B cell (primary cell): ENCODE results near the gene GNAI3. TPM values are rescaled to one million over a fixed set of nuclear protein-coding genes. Genes with fewer than 3 reads are reported as not detected.

Experiments
- ATAC-seq: fragments of 200-7000 bp; cut with Tn5 transposase; one replicate; pipeline ENCODE4 v1.10.0; 2021; ENCODE audit warnings: low read depth, mild to moderate bottlenecking, moderate number of reproducible peaks, moderate library complexity
- CTCF ChIA-PET: fragments of 350-600 bp; sonication (Branson Sonifier 250); formaldehyde crosslinking; loops from one replicate; lab custom pipeline; 2021; ENCODE audit warnings: antibody characterized with exemption, inconsistent platforms; lab: Charles Lee
- POLR2A ChIA-PET: fragments of 350-600 bp; sonication (Branson Sonifier 250); formaldehyde crosslinking; loops from one replicate; lab custom pipeline; 2021; ENCODE audit warnings: antibody characterized with exemption; lab: Charles Lee
- DNase-seq: peaks from one replicate; pipeline ENCODE4 v3.0.0; 2013
- H2AFZ ChIP-seq: 2 replicates; pipeline ENCODE4 v1.6.1; 2012; ENCODE audit warnings: mild to moderate bottlenecking, low read depth, low read length; ENCODE audit not compliant: insufficient read depth, poor library complexity, severe bottlenecking
- H3K27ac ChIP-seq, 2 donors: 1 replicate in 1 of 2; 2 replicates in 1 of 2; pipeline ENCODE4 v1.5.1; 2012 to 2013; ENCODE audit warnings: low read length in 2 of 2, mild to moderate bottlenecking in 2 of 2, moderate library complexity in 1 of 2
- H3K27me3 ChIP-seq, 4 experiments: fragments of 200-600 bp in 1 of 4; sonication (generic) in 1 of 4; replicated peaks in 1 of 4; 1 replicate in 2 of 4; 2 replicates in 2 of 4; pipeline versions ENCODE4 v1.6.1 to v1.7.0; 2013 to 2016; ENCODE audit warnings: low read length in 3 of 4, mild to moderate bottlenecking in 2 of 4, mixed read lengths in 1 of 4, moderate library complexity in 1 of 4; ENCODE audit not compliant: insufficient read depth in 4 of 4, control insufficient read depth in 3 of 4; ENCODE audit errors: control extremely low read depth in 1 of 4
- H3K36me3 ChIP-seq, 2 experiments: replicated peaks in 1 of 2; 1 replicate in 1 of 2; 2 replicates in 1 of 2; pipeline versions ENCODE4 v1.6.1 to v1.7.1; 2013; ENCODE audit warnings: low read length in 1 of 2; ENCODE audit not compliant: insufficient read depth in 2 of 2, control insufficient read depth in 1 of 2; ENCODE audit errors: control extremely low read depth in 1 of 2, extremely low read depth in 1 of 2
- H3K4me1 ChIP-seq, 2 donors: fragments of 200-600 bp in 1 of 2; sonication (generic) in 1 of 2; 1 replicate in 1 of 2; 2 replicates in 1 of 2; pipeline versions ENCODE4 v1.5.1 to v1.6.1; 2013 to 2017; ENCODE audit warnings: low read length in 2 of 2; ENCODE audit not compliant: control insufficient read depth in 2 of 2, insufficient read depth in 2 of 2
- H3K4me2 ChIP-seq: replicated peaks from 2 replicates; pipeline ENCODE3; 2012; ENCODE audit warnings: mild to moderate bottlenecking, low read depth, low read length; ENCODE audit not compliant: poor library complexity, severe bottlenecking
- H3K4me3 ChIP-seq, 5 experiments: fragments of 200-600 bp in 1 of 5; sonication (generic) in 1 of 5; 1 replicate in 3 of 5; 2 replicates in 2 of 5; pipeline versions ENCODE4 v1.5.1 to v1.7.0; 2011 to 2016; ENCODE audit warnings: low read length in 4 of 5, mild to moderate bottlenecking in 4 of 5, low read depth in 2 of 5, control low read depth in 1 of 5, moderate library complexity in 1 of 5; ENCODE audit not compliant: insufficient read depth in 1 of 5; ENCODE audit errors: control extremely low read depth in 1 of 5, extremely low read depth in 1 of 5
- H3K79me2 ChIP-seq: fragments of 200-600 bp; sonication (generic); one replicate; pipeline ENCODE4 v1.6.0; 2016; ENCODE audit warnings: low read length; ENCODE audit not compliant: control insufficient read depth, insufficient read depth
- H3K9ac ChIP-seq: fragments of 200-600 bp; sonication (generic); 2 replicates; pipeline ENCODE4 v1.6.1; 2017; ENCODE audit warnings: mild to moderate bottlenecking, low read length, moderate library complexity
- H3K9me3 ChIP-seq, 3 donors: one replicate each; pipeline versions ENCODE4 v1.6.1 to v1.7.1; 2013; ENCODE audit warnings: low read length in 2 of 3; ENCODE audit not compliant: control insufficient read depth in 2 of 3, insufficient read depth in 1 of 3; ENCODE audit errors: control extremely low read depth in 1 of 3
- H4K20me1 ChIP-seq: 2 replicates; pipeline ENCODE4 v1.6.0; 2012; ENCODE audit warnings: mild to moderate bottlenecking, low read length; ENCODE audit not compliant: insufficient read depth, control insufficient read depth, poor library complexity, severe bottlenecking
- H3K27ac Mint-ChIP-seq: one replicate; pipeline ENCODE4 v1.8.0; 2021; ENCODE audit warnings: mixed read lengths
- H3K27me3 Mint-ChIP-seq: one replicate; pipeline ENCODE4 v1.8.0; 2021; ENCODE audit warnings: mixed read lengths
- H3K4me1 Mint-ChIP-seq: one replicate; pipeline ENCODE4 v1.8.0; 2021; ENCODE audit warnings: mixed read lengths
- H3K4me3 Mint-ChIP-seq: one replicate; pipeline ENCODE4 v1.8.0; 2021; ENCODE audit warnings: mixed read lengths
- H3K9me3 Mint-ChIP-seq: one replicate; pipeline ENCODE4 v1.8.0; 2022; ENCODE audit warnings: mixed read lengths; ENCODE audit not compliant: insufficient read depth
- CTCF ChIP-seq: fragments of 200-600 bp; IDR thresholded peaks from one replicate; pipeline ENCODE4 v1.8.0; 2022; ENCODE audit warnings: antibody characterized with exemption, mild to moderate bottlenecking
- EZH2 ChIP-seq: IDR thresholded peaks from 2 replicates; pipeline ENCODE4 v1.6.1; 2012; ENCODE audit warnings: borderline replicate concordance, low read depth, mild to moderate bottlenecking, moderate library complexity, low read length; ENCODE audit not compliant: insufficient read depth, poor library complexity, severe bottlenecking
- WGBS: methylation state at CpG from one replicate; pipeline ENCODE4 v1.1.5; 2013; ENCODE audit warnings: missing lambda C conversion rate; ENCODE audit not compliant: insufficient coverage; 5-methylcytosine and 5-hydroxymethylcytosine counted together
- intact Hi-C: fragments of 100-400 bp; cut with micrococcal nuclease; formaldehyde crosslinking; loops from one replicate; pipeline ENCODE4 v1.10.0; 2022
- polyA plus RNA-seq: library from polyadenylated mRNA; depleted of rRNA; stranded (reverse); fragments of >200 nt; gene quantifications from 2 replicates; pipeline ENCODE4 v1.2.3, GENCODE V29; 2012
- total RNA-seq, 2 donors: library from RNA; stranded (reverse); fragments of 120-200 nt in 1 of 2; gene quantifications; 1 replicate in 1 of 2; 2 replicates in 1 of 2; pipeline versions ENCODE4 v1.2.3 to v1.2.4, GENCODE V29; 2013 to 2022

Gene GNAI3
- total and polyA plus RNA-seq, 2 donors (not counting 1 experiment from before 2014, with no cell fraction given), result 1.6 to 8.5 TPM

GRCh38 chr1:109557520-109557919, 9.1 kb downstream of the GNAI3 start:
- no peaks in the 10 kb centered on the region for H3K9me3 Mint-ChIP-seq
- peaks cover 77% of the 10 kb centered on the region for H3K4me1 Mint-ChIP-seq
- 96% methylated on average over 4 of the region's 5 CpGs for whole genome bisulfite sequencing
- ChIA-PET POLR2A (no interaction called here), CTCF (no interaction called here)
- TF ChIP-seq EZH2 (no peak), CTCF (no peak)
- H3K4me3 Mint-ChIP-seq, result no peak overlapping the region
- H3K27me3 ChIP-seq, result no peaks in the 10 kb centered on the region
- DNase-seq, result no peak
- peaks cover 7 to 23% of the 10 kb centered on the region in 2 donors for H3K4me1 ChIP-seq
- no peak overlapping the region for H3K4me2 ChIP-seq
- no peak overlapping the region for H2AFZ ChIP-seq
- no peaks in the 10 kb centered on the region for H3K9me3 ChIP-seq
- ATAC-seq, result no peak
- peaks cover 80% of the 10 kb centered on the region for H4K20me1 ChIP-seq
- intact Hi-C loops, result no loop called here
- H3K27ac ChIP-seq, result no peak overlapping the region
- H3K27ac Mint-ChIP-seq, result no peak overlapping the region
- H3K79me2 ChIP-seq, result peaks cover 100% of the 10 kb centered on the region
- H3K36me3 ChIP-seq, result no peaks in the 10 kb centered on the region
- H3K4me3 ChIP-seq, result no peak overlapping the region
- H3K27me3 Mint-ChIP-seq, result no peaks in the 10 kb centered on the region
- H3K9ac ChIP-seq, result no peak overlapping the region

GRCh38 chr1:109559995-109560394, 11.6 kb downstream of the GNAI3 start:
- peaks cover 72% of the 10 kb centered on the region for H3K4me1 Mint-ChIP-seq
- Histone ChIP-seq H3K4me3 (no peak overlapping the region), H4K20me1 (peaks cover 96% of the 10 kb centered on the region), H3K79me2 (peaks cover 100% of the 10 kb centered on the region), H3K9me3 (no peaks in the 10 kb centered on the region), H3K27me3 (no peaks in the 10 kb centered on the region), H3K4me1 (peaks cover 7 to 25% of the 10 kb centered on the region in 2 donors), H3K9ac (no peak overlapping the region), H3K27ac (no peak overlapping the region), H3K36me3 (no peaks in the 10 kb centered on the region), H2AFZ (no peak overlapping the region), H3K4me2 (no peak overlapping the region)
- H3K9me3 Mint-ChIP-seq, result no peaks in the 10 kb centered on the region
- no peak for TF ChIP-seq EZH2
- TF ChIP-seq CTCF, result no peak
- no peaks in the 10 kb centered on the region for H3K27me3 Mint-ChIP-seq
- DNase-seq (no peak), ATAC-seq (no peak)
- H3K27ac Mint-ChIP-seq, result no peak overlapping the region
- intact Hi-C loops, result no loop called here
- ChIA-PET POLR2A (no interaction called here), CTCF (interaction anchor here (2.6 kb wide), 1 partner anchor 81 kb away, joined by 10 read pairs; no protein-coding TSS in a partner anchor)
- H3K4me3 Mint-ChIP-seq, result no peak overlapping the region
